Subcutaneous abdominal adipose tissue (tissue), 5 donors: ENCODE measurements around the gene C1orf174.
A peak's percentile ranks its signal among the peaks of the same experiment; 100 is the strongest.

Source experiments
- H3K27ac ChIP-seq: one replicate; pipeline ENCODE4 v1.7.0; 2013; ENCODE audit warnings: low read depth, mild to moderate bottlenecking, inconsistent platforms, low read length, moderate library complexity
- H3K27me3 ChIP-seq, 5 donors: one replicate each; pipeline ENCODE4 v1.7.0; 2013; ENCODE audit warnings: low read length in 5 of 5, inconsistent platforms in 1 of 5; ENCODE audit not compliant: control insufficient read depth in 5 of 5, insufficient read depth in 4 of 5
- H3K36me3 ChIP-seq, 5 donors: one replicate each; pipeline ENCODE4 v1.7.0; 2013; ENCODE audit warnings: low read length in 5 of 5; ENCODE audit not compliant: control insufficient read depth in 5 of 5, insufficient read depth in 5 of 5
- H3K4me1 ChIP-seq, 5 donors: one replicate each; pipeline ENCODE4 v1.7.0; 2013; ENCODE audit warnings: low read length in 5 of 5, mild to moderate bottlenecking in 3 of 5, moderate library complexity in 1 of 5; ENCODE audit not compliant: control insufficient read depth in 5 of 5, insufficient read depth in 5 of 5
- H3K4me3 ChIP-seq, 5 donors: one replicate each; pipeline ENCODE4 v1.7.0; 2013; ENCODE audit warnings: low read length in 5 of 5, low read depth in 1 of 5
- H3K9ac ChIP-seq, 5 donors: one replicate each; pipeline ENCODE4 v1.7.0; 2013; ENCODE audit warnings: low read length in 5 of 5, mild to moderate bottlenecking in 4 of 5, moderate library complexity in 3 of 5
- H3K9me3 ChIP-seq, 5 donors: one replicate each; pipeline ENCODE4 v1.7.0; 2013; ENCODE audit warnings: low read length in 5 of 5; ENCODE audit not compliant: control insufficient read depth in 5 of 5
- donor health status: healthy.
- donor health status: healthy.
- donor health status: healthy.
- donor health status: healthy.
- donor health status: healthy.

Gene C1orf174

GRCh38 chr1:3879099-3879498, 21.0 kb downstream of the C1orf174 start:
- no peak overlapping the region for H3K9ac ChIP-seq
- no peaks in the 10 kb centered on the region for H3K27me3 ChIP-seq
- H3K4me3 ChIP-seq = peak overlapping the region in 1 of 5 donors; percentile 32
- H3K4me1 ChIP-seq = peaks cover 0 to 3% (median 0%) of the 10 kb centered on the region in 5 donors
- peaks cover 7 to 77% (median 59%) of the 10 kb centered on the region in 5 donors for H3K36me3 ChIP-seq
- no peak overlapping the region for H3K27ac ChIP-seq
- H3K9me3 ChIP-seq = peaks cover 4 to 16% (median 15%) of the 10 kb centered on the region in 5 donors

DNA sequence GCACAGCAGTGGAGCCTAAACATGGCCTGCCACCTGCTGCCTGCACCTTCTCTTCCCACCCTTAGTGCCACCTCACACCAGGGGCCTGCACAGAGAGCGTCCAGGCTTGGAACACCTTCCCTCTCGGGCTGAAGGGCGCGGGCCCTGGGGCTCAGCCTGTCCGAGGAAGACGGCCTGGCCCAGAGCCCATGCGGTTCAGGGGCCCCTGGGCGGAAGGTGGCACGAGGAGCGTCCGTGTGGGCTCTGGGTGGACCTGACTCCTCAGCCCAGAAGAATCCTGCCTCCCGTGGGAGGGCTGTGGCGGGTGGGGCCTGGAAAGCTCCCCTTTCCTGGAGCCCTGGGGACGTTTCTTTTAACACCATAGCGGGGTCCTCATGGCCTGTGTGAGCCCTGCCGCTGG, 23.4 kb downstream of the C1orf174 start:
- Histone ChIP-seq H3K4me1 (peaks cover 0 to 6% (median 0%) of the 10 kb centered on the region in 5 donors), H3K4me3 (no peak overlapping the region), H3K36me3 (peaks cover 7 to 84% (median 71%) of the 10 kb centered on the region in 5 donors), H3K9ac (no peak overlapping the region), H3K27me3 (no peaks in the 10 kb centered on the region), H3K9me3 (peaks cover 4 to 16% (median 15%) of the 10 kb centered on the region in 5 donors), H3K27ac (no peak overlapping the region)

GRCh38 chr1:3874736-3875135, 25.3 kb downstream of the C1orf174 start:
- H3K27ac ChIP-seq = no peak overlapping the region
- H3K36me3 ChIP-seq = peaks cover 7 to 86% (median 76%) of the 10 kb centered on the region in 5 donors
- no peak overlapping the region for H3K4me3 ChIP-seq
- peaks cover 4 to 15% (median 13%) of the 10 kb centered on the region in 5 donors for H3K9me3 ChIP-seq
- H3K27me3 ChIP-seq = no peaks in the 10 kb centered on the region
- no peak overlapping the region for H3K9ac ChIP-seq
- H3K4me1 ChIP-seq = peaks cover 0 to 6% (median 0%) of the 10 kb centered on the region in 5 donors

DNA sequence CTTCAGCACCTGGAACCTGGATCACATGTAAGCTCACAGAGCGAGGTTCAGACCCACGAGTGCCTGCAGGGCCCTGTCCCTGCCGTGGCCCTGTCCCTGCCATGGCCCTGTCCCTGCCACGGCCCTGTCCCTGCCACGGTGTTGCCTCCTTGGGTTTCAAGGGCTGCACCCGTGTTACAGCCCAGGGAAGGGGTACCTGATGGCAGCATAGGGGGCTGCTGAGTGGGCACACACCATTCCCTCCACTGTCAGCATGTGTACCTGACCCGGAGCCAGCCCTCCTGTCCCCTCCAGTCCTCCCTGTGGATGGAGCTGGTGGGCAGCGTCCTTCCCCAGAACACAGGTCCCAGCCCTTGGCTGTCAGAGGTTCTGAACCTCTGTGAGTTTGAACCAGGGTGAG, 27.5 kb downstream of the C1orf174 start:
- Histone ChIP-seq H3K36me3 (peaks cover 4 to 86% (median 78%) of the 10 kb centered on the region in 5 donors), H3K4me1 (peaks cover 0 to 6% (median 0%) of the 10 kb centered on the region in 5 donors), H3K4me3 (no peak overlapping the region), H3K27me3 (no peaks in the 10 kb centered on the region), H3K27ac (no peak overlapping the region), H3K9ac (no peak overlapping the region), H3K9me3 (no peaks in the 10 kb centered on the region)

DNA sequence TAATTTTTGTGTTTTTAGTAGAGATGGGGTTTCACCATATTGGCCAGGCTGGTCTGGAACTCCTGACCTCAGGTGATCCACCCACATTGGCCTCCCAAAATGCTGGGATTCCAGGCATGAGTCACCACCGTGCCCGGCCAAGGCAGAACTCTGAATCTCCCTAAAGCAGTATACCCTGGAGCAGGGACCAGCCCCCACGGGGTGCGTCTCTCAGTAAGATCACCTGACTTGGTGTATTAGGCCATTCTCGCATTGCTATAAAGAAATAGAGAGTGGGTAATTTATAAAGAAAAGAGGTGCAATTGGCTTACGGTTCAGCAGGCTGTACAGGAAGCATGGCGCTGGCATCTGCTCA, 28.6 kb downstream of the C1orf174 start:
- peaks cover 0 to 6% (median 0%) of the 10 kb centered on the region in 5 donors for H3K4me1 ChIP-seq
- H3K27ac ChIP-seq = no peak overlapping the region
- peaks cover 4 to 88% (median 81%) of the 10 kb centered on the region in 5 donors for H3K36me3 ChIP-seq
- H3K27me3 ChIP-seq = no peaks in the 10 kb centered on the region
- no peak overlapping the region for H3K9ac ChIP-seq
- no peaks in the 10 kb centered on the region for H3K9me3 ChIP-seq
- H3K4me3 ChIP-seq = no peak overlapping the region

- Histone ChIP-seq H3K4me1 (peaks cover 0 to 6% (median 0%) of the 10 kb centered on the region in 5 donors), H3K27ac (no peak overlapping the region), H3K36me3 (peaks cover 0 to 83% (median 69%) of the 10 kb centered on the region in 5 donors), H3K4me3 (no peak overlapping the region), H3K9ac (no peak overlapping the region), H3K9me3 (no peaks in the 10 kb centered on the region), H3K27me3 (no peaks in the 10 kb centered on the region)
Measured at GRCh38 chr1:3869751-3870301, 30.2 kb downstream of the C1orf174 start.

- Histone ChIP-seq H3K27ac (no peak overlapping the region), H3K4me3 (no peak overlapping the region), H3K9me3 (no peaks in the 10 kb centered on the region), H3K9ac (no peak overlapping the region), H3K36me3 (peaks cover 0 to 72% (median 59%) of the 10 kb centered on the region in 5 donors), H3K4me1 (no peaks in the 10 kb centered on the region), H3K27me3 (no peaks in the 10 kb centered on the region)
Measured at GRCh38 chr1:3868464-3869006, 31.5 kb downstream of the C1orf174 start.

DNA sequence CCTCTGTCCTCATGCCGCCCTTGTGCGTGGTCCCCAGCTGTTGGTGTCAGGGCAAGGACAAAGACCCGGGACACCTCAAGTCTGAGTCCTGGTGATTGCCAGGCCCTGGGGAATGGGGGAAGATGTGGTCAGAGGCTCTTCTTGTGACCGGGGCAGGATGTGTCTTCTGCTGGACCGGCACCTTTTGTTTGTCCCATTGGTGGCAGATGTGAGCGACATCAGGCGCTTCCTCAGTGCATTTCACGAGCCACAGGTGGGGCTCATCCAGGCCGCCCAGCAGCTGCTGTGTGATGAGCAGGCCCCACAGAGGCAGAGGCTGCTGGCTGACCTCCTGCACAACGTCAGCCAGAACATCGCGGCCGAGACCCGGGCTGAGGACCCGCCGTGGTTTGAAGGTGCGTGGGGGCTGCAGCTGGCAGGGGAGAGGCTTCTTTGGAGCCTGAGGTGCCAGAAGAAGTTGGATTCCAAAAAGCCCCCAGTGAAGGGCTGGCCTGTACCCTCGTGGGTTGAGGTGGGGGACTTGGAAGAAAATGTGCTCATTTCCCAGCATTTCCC, 34.4 kb downstream of the C1orf174 start:
- Histone ChIP-seq H3K27ac (no peak overlapping the region), H3K4me3 (no peak overlapping the region), H3K36me3 (peaks cover 0 to 46% (median 38%) of the 10 kb centered on the region in 5 donors), H3K4me1 (no peaks in the 10 kb centered on the region), H3K9ac (no peak overlapping the region), H3K9me3 (no peaks in the 10 kb centered on the region), H3K27me3 (no peaks in the 10 kb centered on the region)

DNA sequence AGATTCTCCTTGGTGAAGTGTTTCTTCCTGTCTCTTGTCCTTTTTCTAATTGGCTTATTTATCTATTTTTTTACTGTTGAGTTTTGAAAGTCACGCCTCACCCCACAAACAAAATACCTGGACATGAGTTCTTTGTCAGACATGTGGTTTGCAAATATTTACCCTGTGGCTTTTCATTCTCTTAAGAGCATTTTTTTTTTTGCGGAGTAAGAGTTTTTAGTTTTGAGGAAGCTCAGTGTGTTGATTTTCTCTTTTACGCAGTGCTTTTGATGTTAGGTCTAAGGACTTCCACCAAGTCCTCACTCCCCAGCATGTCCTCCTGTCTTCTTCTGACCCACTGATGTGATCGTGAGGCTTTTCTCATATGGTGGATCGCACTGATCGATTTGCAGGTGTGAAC, 35.2 kb downstream of the C1orf174 start:
- H3K9ac ChIP-seq = no peak overlapping the region
- H3K36me3 ChIP-seq = peaks cover 0 to 38% (median 30%) of the 10 kb centered on the region in 5 donors
- no peak overlapping the region for H3K4me3 ChIP-seq
- no peaks in the 10 kb centered on the region for H3K9me3 ChIP-seq
- H3K27ac ChIP-seq = no peak overlapping the region
- no peaks in the 10 kb centered on the region for H3K4me1 ChIP-seq
- H3K27me3 ChIP-seq = no peaks in the 10 kb centered on the region

DNA sequence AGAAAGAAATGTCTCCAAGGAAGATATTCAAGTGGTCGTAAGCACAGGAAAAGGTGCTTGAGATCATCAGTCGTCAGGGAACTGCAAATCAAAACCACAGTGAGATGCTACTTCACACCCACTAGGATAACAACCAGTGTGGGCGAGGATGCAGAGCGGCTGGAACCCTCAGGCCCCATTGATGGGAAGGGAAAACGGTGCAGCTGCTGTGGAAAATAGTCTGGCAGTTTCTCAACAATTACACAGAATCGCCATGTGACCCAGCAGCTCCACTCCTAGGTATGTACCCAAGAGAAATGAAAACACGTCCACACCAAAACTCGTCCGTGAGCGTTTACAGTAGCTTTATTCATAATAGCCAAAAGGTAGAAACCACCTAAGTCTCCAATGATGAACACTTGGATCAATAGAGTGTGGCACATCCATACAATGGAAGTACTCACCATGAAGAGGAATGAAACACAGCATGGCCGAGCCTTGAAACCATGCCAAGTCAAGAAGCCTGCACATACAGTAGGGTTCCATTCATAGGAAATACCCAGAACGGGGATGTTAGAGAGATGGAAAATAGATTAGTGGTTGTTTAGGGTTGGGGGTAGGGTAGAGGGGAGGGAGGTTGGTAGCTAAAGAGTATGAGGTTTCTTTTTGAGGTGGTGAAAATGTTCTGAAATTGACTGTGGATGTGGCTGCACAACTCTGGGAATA, 36.7 kb downstream of the C1orf174 start:
- Histone ChIP-seq H3K4me3 (no peak overlapping the region), H3K36me3 (peaks cover 0 to 25% (median 18%) of the 10 kb centered on the region in 5 donors), H3K4me1 (peaks cover 0 to 4% (median 4%) of the 10 kb centered on the region in 5 donors), H3K27me3 (no peaks in the 10 kb centered on the region), H3K9me3 (no peaks in the 10 kb centered on the region), H3K27ac (no peak overlapping the region), H3K9ac (no peak overlapping the region)
